Endothelial cell of umbilical vein (primary cell): ENCODE results near the gene FLVCR2. TPM values are rescaled to one million over a fixed set of nuclear protein-coding genes. Genes with fewer than 3 reads are reported as not detected.

ENCODE experiments used
- BruUV-seq: library from RNA; stranded (reverse); fragments of 400-500 nt; replicated peaks from 2 replicates; lab custom pipeline; 2021; lab: Mats Ljungman, UMichigan
- CTCF ChIA-PET: fragments of 300-600, 350-600 bp; sonication (Branson Sonifier 250); formaldehyde crosslinking; loops from one replicate; lab custom pipeline; 2021; ENCODE audit warnings: antibody characterized with exemption, inconsistent platforms; lab: Charles Lee
- POLR2A ChIA-PET: fragments of 300-600, 350-600 bp; sonication (Branson Sonifier 250); formaldehyde crosslinking; loops from one replicate; lab custom pipeline; 2021; ENCODE audit warnings: antibody characterized with exemption, inconsistent platforms; lab: Charles Lee
- DNase-seq: peaks from one replicate; pipeline ENCODE4 v3.0.0-alpha.2; 2011; ENCODE audit warnings: low read depth, low spot score
- FAIRE-seq: peaks from 2 replicates; lab custom pipeline; 2011; peaks lifted over from hg19 to GRCh38; lab: Jason Lieb, UNC
- H2AFZ ChIP-seq: 2 replicates; pipeline ENCODE4 v1.6.0; 2012; ENCODE audit warnings: low read depth, low read length, control low read depth, inconsistent platforms
- H3K27ac ChIP-seq: 2 replicates; pipeline ENCODE4 v1.5.1; 2011; ENCODE audit warnings: low read depth, mild to moderate bottlenecking, control low read depth, low read length, moderate library complexity; ENCODE audit not compliant: insufficient read depth
- H3K27me3 ChIP-seq, 2 experiments: 2 replicates each; pipeline versions ENCODE4 v1.6.0 to v1.6.1; 2011; ENCODE audit warnings: low read length in 2 of 2, mixed read lengths in 1 of 2; ENCODE audit not compliant: control insufficient read depth in 2 of 2, insufficient read depth in 2 of 2
- H3K36me3 ChIP-seq, 2 experiments: 2 replicates in 1 of 2; 3 replicates in 1 of 2; pipeline ENCODE4 v1.5.1; 2011; ENCODE audit warnings: low read length in 2 of 2, mild to moderate bottlenecking in 1 of 2, moderate library complexity in 1 of 2; ENCODE audit not compliant: control insufficient read depth in 2 of 2, insufficient read depth in 2 of 2; ENCODE audit errors: extremely low read depth in 1 of 2
- H3K4me1 ChIP-seq: 3 replicates; pipeline ENCODE4 v1.5.1; 2011; ENCODE audit warnings: mild to moderate bottlenecking, low read length; ENCODE audit not compliant: control insufficient read depth, insufficient read depth; ENCODE audit errors: extremely low read depth
- H3K4me2 ChIP-seq: 2 replicates; pipeline ENCODE4 v1.6.1; 2011; ENCODE audit warnings: low read length, control low read depth, mixed read lengths; ENCODE audit not compliant: insufficient read depth
- H3K4me3 ChIP-seq, 3 experiments: fragments of 200-600 bp in 1 of 3; sonication (generic), shearing (Covaris generic) in 1 of 3; replicated peaks in 1 of 3; 2 replicates each; pipeline ENCODE4 v1.5.1; 2011 to 2016; ENCODE audit warnings: control low read depth in 3 of 3, low read length in 3 of 3, mild to moderate bottlenecking in 2 of 3, inconsistent platforms in 1 of 3, low read depth in 1 of 3, moderate library complexity in 1 of 3; ENCODE audit not compliant: insufficient read depth in 1 of 3
- H3K79me2 ChIP-seq: 2 replicates; pipeline ENCODE4 v1.6.0; 2012; ENCODE audit warnings: low read length, inconsistent platforms; ENCODE audit not compliant: control insufficient read depth, insufficient read depth
- H3K9ac ChIP-seq: replicated peaks from 2 replicates; pipeline ENCODE3; 2011; ENCODE audit warnings: low read length, control low read depth; ENCODE audit not compliant: insufficient read depth; ENCODE audit errors: extremely low read depth
- H3K9me1 ChIP-seq: replicated peaks from 3 replicates; pipeline ENCODE4 v1.6.0; 2011; ENCODE audit warnings: mild to moderate bottlenecking, low read length; ENCODE audit not compliant: control insufficient read depth, insufficient read depth; ENCODE audit errors: extremely low read depth
- H3K9me3 ChIP-seq: replicated peaks from 2 replicates; pipeline ENCODE4 v1.5.1; 2012; ENCODE audit warnings: low read length, inconsistent platforms; ENCODE audit not compliant: control insufficient read depth, insufficient read depth
- H4K20me1 ChIP-seq: replicated peaks from 2 replicates; pipeline ENCODE3; 2011; ENCODE audit warnings: mild to moderate bottlenecking, low read length; ENCODE audit not compliant: control insufficient read depth, insufficient read depth; ENCODE audit errors: extremely low read depth
- EZH2 ChIP-seq: IDR thresholded peaks from 2 replicates; pipeline ENCODE4 v1.6.1; 2012; ENCODE audit warnings: borderline replicate concordance, low read depth, mild to moderate bottlenecking, moderate library complexity, low read length, inconsistent platforms; ENCODE audit not compliant: severe bottlenecking
- FOS ChIP-seq: IDR thresholded peaks from 2 replicates; pipeline ENCODE4 v1.6.1; 2011; ENCODE audit warnings: mild to moderate bottlenecking, low read length, moderate library complexity, borderline replicate concordance; ENCODE audit not compliant: insufficient read depth
- GATA2 ChIP-seq: IDR thresholded peaks from 2 replicates; pipeline ENCODE4 v1.7.0; 2011; ENCODE audit warnings: low read depth, mild to moderate bottlenecking, moderate library complexity, mixed read lengths, low read length; ENCODE audit not compliant: insufficient read length, insufficient read depth
- JUN ChIP-seq: IDR thresholded peaks from 2 replicates; pipeline ENCODE4 v1.6.1; 2011; ENCODE audit warnings: borderline replicate concordance, low read depth; ENCODE audit not compliant: insufficient read length, insufficient read depth
- MYC ChIP-seq: IDR thresholded peaks from one replicate; pipeline ENCODE4 v1.6.1; 2011; ENCODE audit warnings: mild to moderate bottlenecking, low read depth, low read length
- POLR2A ChIP-seq: IDR thresholded peaks from 2 replicates; pipeline ENCODE4 v1.6.1; 2012; ENCODE audit warnings: low read depth, mild to moderate bottlenecking, control low read depth, low read length
- POLR2AphosphoS5 ChIP-seq: IDR thresholded peaks from 2 replicates; pipeline ENCODE4 v1.6.1; 2012; ENCODE audit warnings: low read depth, mild to moderate bottlenecking, control low read depth, low read length, moderate library complexity; ENCODE audit not compliant: insufficient read depth
- dilution Hi-C: fragments of 300-500 bp; cut with MboI; formaldehyde crosslinking; loops from one replicate; pipeline ENCODE4 v1.15.0; 2019; ENCODE audit warnings: low sequenced_read_pairs; ENCODE audit not compliant: extremely low pct_ligation_motif_present
- intact Hi-C: fragments of 100-400 bp; cut with micrococcal nuclease; formaldehyde crosslinking; loops from one replicate; pipeline ENCODE4 v1.10.0; 2022
- polyA plus RNA-seq, 4 experiments: library from polyadenylated mRNA; depleted of rRNA in 3 of 4; stranded (reverse) in 3 of 4; unstranded in 1 of 4; fragments of >200 nt; gene quantifications; 2 replicates each; pipeline versions ENCODE4 v1.2.1 to v1.2.3, GENCODE V29; 2011 to 2012; ENCODE audit warnings: missing spikeins in 1 of 4
- total RNA-seq: library from RNA; stranded (reverse); gene quantifications from 2 replicates; pipeline ENCODE4 v1.2.3, GENCODE V29; 2021
- TF ChIP-seq, protein P1 (sequence below): IDR thresholded peaks from 2 replicates; pipeline ENCODE4 v1.6.1; 2011; ENCODE audit not compliant: insufficient read depth, insufficient read length
- TF ChIP-seq, protein P2 (sequence below), 2 donors: IDR thresholded peaks; 1 replicate in 1 of 2; 2 replicates in 1 of 2; pipeline ENCODE4 v1.5.1; 2011; ENCODE audit warnings: low read length in 2 of 2, mild to moderate bottlenecking in 2 of 2, moderate library complexity in 2 of 2, control low read depth in 1 of 2, inconsistent platforms in 1 of 2, low read depth in 1 of 2; ENCODE audit not compliant: insufficient read depth in 1 of 2; ENCODE audit errors: extremely low read depth in 1 of 2

FLVCR2 gene
- total and polyA plus RNA-seq, 2 donors (not counting 3 experiments of a cell fraction or from before 2014, with no cell fraction given): 1.4 to 4.9 TPM

GRCh38 chr14:75591987-75592575 is 13.7 kb downstream of the FLVCR2 start:
- FAIRE-seq (no peak), DNase-seq (no peak)
- no peak overlapping the region for H3K4me2 ChIP-seq
- dilution Hi-C loops (no loop called here), intact Hi-C loops (no loop called here)
- ChIA-PET CTCF (no interaction called here), POLR2A (no interaction called here)
- no peak overlapping the region for H3K4me3 ChIP-seq
- BruUV-seq: no TSS peak
- H3K9ac ChIP-seq: no peak overlapping the region
- no peaks in the 10 kb centered on the region for H4K20me1 ChIP-seq
- H3K9me3 ChIP-seq: no peaks in the 10 kb centered on the region
- H3K27me3 ChIP-seq: peaks cover 7 to 9% of the 10 kb centered on the region in 2 experiments
- H3K4me1 ChIP-seq: no peaks in the 10 kb centered on the region
- TF ChIP-seq FOS (no peak), POLR2A (no peak), POLR2AphosphoS5 (no peak), GATA2 (no peak), JUN (no peak), EZH2 (no peak), MYC (no peak)
- TF ChIP-seq, protein P1, sequence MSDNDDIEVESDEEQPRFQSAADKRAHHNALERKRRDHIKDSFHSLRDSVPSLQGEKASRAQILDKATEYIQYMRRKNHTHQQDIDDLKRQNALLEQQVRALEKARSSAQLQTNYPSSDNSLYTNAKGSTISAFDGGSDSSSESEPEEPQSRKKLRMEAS: no peak
- TF ChIP-seq, protein P2, sequence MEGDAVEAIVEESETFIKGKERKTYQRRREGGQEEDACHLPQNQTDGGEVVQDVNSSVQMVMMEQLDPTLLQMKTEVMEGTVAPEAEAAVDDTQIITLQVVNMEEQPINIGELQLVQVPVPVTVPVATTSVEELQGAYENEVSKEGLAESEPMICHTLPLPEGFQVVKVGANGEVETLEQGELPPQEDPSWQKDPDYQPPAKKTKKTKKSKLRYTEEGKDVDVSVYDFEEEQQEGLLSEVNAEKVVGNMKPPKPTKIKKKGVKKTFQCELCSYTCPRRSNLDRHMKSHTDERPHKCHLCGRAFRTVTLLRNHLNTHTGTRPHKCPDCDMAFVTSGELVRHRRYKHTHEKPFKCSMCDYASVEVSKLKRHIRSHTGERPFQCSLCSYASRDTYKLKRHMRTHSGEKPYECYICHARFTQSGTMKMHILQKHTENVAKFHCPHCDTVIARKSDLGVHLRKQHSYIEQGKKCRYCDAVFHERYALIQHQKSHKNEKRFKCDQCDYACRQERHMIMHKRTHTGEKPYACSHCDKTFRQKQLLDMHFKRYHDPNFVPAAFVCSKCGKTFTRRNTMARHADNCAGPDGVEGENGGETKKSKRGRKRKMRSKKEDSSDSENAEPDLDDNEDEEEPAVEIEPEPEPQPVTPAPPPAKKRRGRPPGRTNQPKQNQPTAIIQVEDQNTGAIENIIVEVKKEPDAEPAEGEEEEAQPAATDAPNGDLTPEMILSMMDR (IDR thresholded peaks at IDR 0.05; ENCODE audit: extremely low read depth in 1 of 2, insufficient read depth in 1 of 2, low read depth in 1 of 2, low read length in 2 of 2): no peak
- no peaks in the 10 kb centered on the region for H3K9me1 ChIP-seq
- H3K79me2 ChIP-seq: no peaks in the 10 kb centered on the region
- H3K36me3 ChIP-seq: no peaks in the 10 kb centered on the region
- H2AFZ ChIP-seq: no peak overlapping the region
- H3K27ac ChIP-seq: no peak overlapping the region
